ENCODE results near the gene AGAP1.

AGAP1 gene

DNA sequence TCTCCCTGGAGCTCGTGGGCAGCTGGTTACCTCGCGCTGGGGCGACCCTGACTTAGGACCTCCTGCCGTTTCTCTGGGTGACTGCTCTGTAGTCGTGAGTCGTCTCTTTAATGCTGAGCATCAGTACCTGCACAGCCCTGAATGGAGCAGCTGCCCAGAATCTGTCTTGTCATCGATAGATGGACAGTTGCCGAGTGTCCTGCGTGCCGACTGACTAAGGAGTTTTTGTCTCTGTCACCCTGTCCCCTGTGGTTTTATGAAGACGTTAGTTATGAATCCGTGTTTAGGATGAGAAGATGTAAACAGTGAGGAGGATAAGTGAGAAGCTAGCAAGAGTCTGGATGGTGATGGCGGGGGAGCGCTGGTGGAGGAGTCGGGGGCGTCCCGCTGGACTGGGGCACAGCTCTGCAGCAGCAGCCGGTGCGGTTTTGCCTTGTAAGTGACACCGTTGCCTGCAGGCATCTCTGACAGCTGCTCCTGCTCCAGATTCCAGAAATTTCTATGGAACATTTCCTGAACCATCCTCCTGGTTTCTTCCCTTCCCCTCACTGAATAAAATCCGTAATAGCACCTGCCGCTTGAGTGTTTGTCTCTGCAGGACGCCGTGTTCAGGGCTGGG lies 13.3 kb downstream of the AGAP1 start:
- Histone ChIP-seq H3K9me3 (ENCODE audit: control insufficient read depth in 1 of 2, low read length in 2 of 2) (no peaks in the 10 kb centered on the region), H3K4me1 (ENCODE audit: control insufficient read depth in 1 of 2, insufficient read depth in 2 of 2, low read length in 2 of 2) (peaks cover 39 to 41% of the 10 kb centered on the region in 2 donors), H3K27ac (ENCODE audit: low read depth, low read length) (no peak overlapping the region), H3K4me3 (ENCODE audit: low read depth in 1 of 2, low read length in 2 of 2) (no peak overlapping the region), H3K27me3 (ENCODE audit: control insufficient read depth in 1 of 2, insufficient read depth in 2 of 2, low read length in 2 of 2) (no peaks in the 10 kb centered on the region), H3K9ac (ENCODE audit: low read depth in 1 of 2, low read length in 2 of 2) (peak overlapping the region in 1 of 2 donors; percentile 20), H3K36me3 (ENCODE audit: control insufficient read depth in 1 of 2, insufficient read depth in 2 of 2, low read length in 2 of 2) (no peaks in the 10 kb centered on the region)

DNA sequence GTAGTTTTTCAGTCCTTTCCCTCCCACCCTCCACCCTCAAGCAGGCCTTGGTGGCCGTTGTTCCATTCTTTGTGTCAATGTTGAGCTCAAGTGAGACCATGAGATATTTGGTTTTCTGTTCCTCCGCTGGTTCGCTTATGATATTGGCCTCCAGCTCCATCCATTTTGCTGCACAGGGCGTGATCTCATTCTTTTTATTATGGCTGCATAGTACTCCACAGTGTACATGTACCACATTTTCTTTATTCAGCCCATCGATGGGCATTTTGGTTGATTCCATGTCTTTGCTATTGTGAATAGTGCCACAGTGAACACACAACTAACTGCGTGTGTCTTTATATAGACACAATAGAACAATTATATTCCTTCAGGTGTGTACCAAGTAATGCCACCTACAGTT lies 14.1 kb downstream of the AGAP1 start:
- Histone ChIP-seq H3K9ac (ENCODE audit: low read depth in 1 of 2, low read length in 2 of 2) (no peak overlapping the region), H3K36me3 (ENCODE audit: control insufficient read depth in 1 of 2, insufficient read depth in 2 of 2, low read length in 2 of 2) (no peaks in the 10 kb centered on the region)

GRCh38 chr2:235508371-235509160 lies 14.7 kb downstream of the AGAP1 start:
- Histone ChIP-seq H3K27ac (ENCODE audit: low read depth, low read length) (no peak overlapping the region), H3K4me1 (ENCODE audit: control insufficient read depth in 1 of 2, insufficient read depth in 2 of 2, low read length in 2 of 2) (peaks cover 52 to 53% of the 10 kb centered on the region in 2 donors), H3K36me3 (ENCODE audit: control insufficient read depth in 1 of 2, insufficient read depth in 2 of 2, low read length in 2 of 2) (no peaks in the 10 kb centered on the region), H3K9ac (ENCODE audit: low read depth in 1 of 2, low read length in 2 of 2) (no peak overlapping the region), H3K9me3 (ENCODE audit: control insufficient read depth in 1 of 2, low read length in 2 of 2) (no peaks in the 10 kb centered on the region), H3K27me3 (ENCODE audit: control insufficient read depth in 1 of 2, insufficient read depth in 2 of 2, low read length in 2 of 2) (no peaks in the 10 kb centered on the region), H3K4me3 (ENCODE audit: low read depth in 1 of 2, low read length in 2 of 2) (no peak overlapping the region)

More for the DNA sequence above, 14.1 kb downstream of the AGAP1 start:
- Histone ChIP-seq H3K9me3 (ENCODE audit: control insufficient read depth in 1 of 2, low read length in 2 of 2) (no peaks in the 10 kb centered on the region), H3K27ac (ENCODE audit: low read depth, low read length) (no peak overlapping the region), H3K27me3 (ENCODE audit: control insufficient read depth in 1 of 2, insufficient read depth in 2 of 2, low read length in 2 of 2) (no peaks in the 10 kb centered on the region), H3K4me1 (ENCODE audit: control insufficient read depth in 1 of 2, insufficient read depth in 2 of 2, low read length in 2 of 2) (peaks cover 47 to 49% of the 10 kb centered on the region in 2 donors), H3K4me3 (ENCODE audit: low read depth in 1 of 2, low read length in 2 of 2) (no peak overlapping the region)

DNA sequence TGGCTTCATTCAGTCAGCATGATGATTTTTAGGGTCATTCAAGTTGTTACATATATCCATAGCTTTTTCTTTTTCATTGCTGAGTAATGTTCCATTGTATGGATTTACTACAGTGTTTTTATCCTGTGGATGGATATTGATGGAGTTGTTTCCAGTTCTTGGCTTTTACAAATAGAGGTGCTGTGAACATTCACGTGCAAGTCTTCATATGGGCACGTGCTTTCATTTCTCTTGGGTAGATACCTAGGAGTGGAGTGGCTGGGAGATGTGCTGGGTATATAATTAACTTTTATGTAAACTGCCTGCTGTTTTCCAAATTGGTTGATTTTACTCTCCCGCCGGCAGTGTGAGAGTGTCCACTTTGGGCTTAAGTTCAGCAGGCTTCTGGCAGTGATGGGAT lies 16.5 kb downstream of the AGAP1 start:
- H3K27me3 ChIP-seq (ENCODE audit: control insufficient read depth in 1 of 2, insufficient read depth in 2 of 2, low read length in 2 of 2) = no peaks in the 10 kb centered on the region
- H3K27ac ChIP-seq (ENCODE audit: low read depth, low read length) = peak overlapping the region; percentile 47
- no peaks in the 10 kb centered on the region for H3K36me3 ChIP-seq (ENCODE audit: control insufficient read depth in 1 of 2, insufficient read depth in 2 of 2, low read length in 2 of 2)
- H3K9ac ChIP-seq (ENCODE audit: low read depth in 1 of 2, low read length in 2 of 2) = peak overlapping the region in 1 of 2 donors; percentile 3
- no peak overlapping the region for H3K4me3 ChIP-seq (ENCODE audit: low read depth in 1 of 2, low read length in 2 of 2)
- H3K9me3 ChIP-seq (ENCODE audit: control insufficient read depth in 1 of 2, low read length in 2 of 2) = no peaks in the 10 kb centered on the region
- peaks cover 59 to 65% of the 10 kb centered on the region in 2 donors for H3K4me1 ChIP-seq (ENCODE audit: control insufficient read depth in 1 of 2, insufficient read depth in 2 of 2, low read length in 2 of 2)

GRCh38 chr2:235511187-235511661 lies 17.4 kb downstream of the AGAP1 start:
- peak overlapping the region in 1 of 2 donors; percentile 18 for H3K9ac ChIP-seq (ENCODE audit: low read depth in 1 of 2, low read length in 2 of 2)
- H3K4me3 ChIP-seq (ENCODE audit: low read depth in 1 of 2, low read length in 2 of 2) = peak overlapping the region in 1 of 2 donors; percentile 40
- peaks cover 60 to 63% of the 10 kb centered on the region in 2 donors for H3K4me1 ChIP-seq (ENCODE audit: control insufficient read depth in 1 of 2, insufficient read depth in 2 of 2, low read length in 2 of 2)
- H3K27ac ChIP-seq (ENCODE audit: low read depth, low read length) = peak overlapping the region; percentile 86
- H3K9me3 ChIP-seq (ENCODE audit: control insufficient read depth in 1 of 2, low read length in 2 of 2) = no peaks in the 10 kb centered on the region
- H3K27me3 ChIP-seq (ENCODE audit: control insufficient read depth in 1 of 2, insufficient read depth in 2 of 2, low read length in 2 of 2) = no peaks in the 10 kb centered on the region
- H3K36me3 ChIP-seq (ENCODE audit: control insufficient read depth in 1 of 2, insufficient read depth in 2 of 2, low read length in 2 of 2) = no peaks in the 10 kb centered on the region

GRCh38 chr2:235511751-235512698 lies 18.2 kb downstream of the AGAP1 start:
- Histone ChIP-seq H3K27ac (ENCODE audit: low read depth, low read length) (peak overlapping the region; percentile 84), H3K36me3 (ENCODE audit: control insufficient read depth in 1 of 2, insufficient read depth in 2 of 2, low read length in 2 of 2) (no peaks in the 10 kb centered on the region), H3K9me3 (ENCODE audit: control insufficient read depth in 1 of 2, low read length in 2 of 2) (no peaks in the 10 kb centered on the region), H3K4me1 (ENCODE audit: control insufficient read depth in 1 of 2, insufficient read depth in 2 of 2, low read length in 2 of 2) (peaks cover 52 to 63% of the 10 kb centered on the region in 2 donors), H3K4me3 (ENCODE audit: low read depth in 1 of 2, low read length in 2 of 2) (peak overlapping the region; percentile 25 to 31), H3K27me3 (ENCODE audit: control insufficient read depth in 1 of 2, insufficient read depth in 2 of 2, low read length in 2 of 2) (no peaks in the 10 kb centered on the region), H3K9ac (ENCODE audit: low read depth in 1 of 2, low read length in 2 of 2) (peak overlapping the region; percentile 51 to 67)

DNA sequence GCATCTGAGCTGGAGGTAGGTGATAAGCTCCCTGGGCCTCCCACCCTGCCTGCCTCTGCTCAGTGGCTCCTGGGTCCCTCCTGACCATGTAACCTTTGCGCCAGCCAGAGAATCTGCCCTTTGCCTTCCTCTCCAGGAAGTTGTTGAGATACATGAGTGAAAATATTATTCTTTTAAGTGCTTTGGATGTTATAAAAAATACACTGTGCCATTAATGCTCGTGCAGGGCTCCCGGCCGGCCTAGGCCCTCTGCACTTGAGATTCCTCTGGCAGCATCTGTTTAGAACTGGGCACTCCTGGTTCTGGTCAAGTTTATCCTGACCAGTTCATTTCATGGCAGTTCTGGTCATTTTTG lies 18.8 kb downstream of the AGAP1 start:
- Histone ChIP-seq H3K4me1 (ENCODE audit: control insufficient read depth in 1 of 2, insufficient read depth in 2 of 2, low read length in 2 of 2) (peaks cover 51 to 63% of the 10 kb centered on the region in 2 donors), H3K27ac (ENCODE audit: low read depth, low read length) (peak overlapping the region; percentile 84), H3K9ac (ENCODE audit: low read depth in 1 of 2, low read length in 2 of 2) (peak overlapping the region; percentile 47 to 51), H3K27me3 (ENCODE audit: control insufficient read depth in 1 of 2, insufficient read depth in 2 of 2, low read length in 2 of 2) (no peaks in the 10 kb centered on the region), H3K4me3 (ENCODE audit: low read depth in 1 of 2, low read length in 2 of 2) (peak overlapping the region; percentile 31 to 32), H3K9me3 (ENCODE audit: control insufficient read depth in 1 of 2, low read length in 2 of 2) (no peaks in the 10 kb centered on the region), H3K36me3 (ENCODE audit: control insufficient read depth in 1 of 2, insufficient read depth in 2 of 2, low read length in 2 of 2) (no peaks in the 10 kb centered on the region)

GRCh38 chr2:235513984-235514626 lies 20.3 kb downstream of the AGAP1 start:
- Histone ChIP-seq H3K4me1 (ENCODE audit: control insufficient read depth in 1 of 2, insufficient read depth in 2 of 2, low read length in 2 of 2) (peaks cover 60 to 61% of the 10 kb centered on the region in 2 donors), H3K4me3 (ENCODE audit: low read depth in 1 of 2, low read length in 2 of 2) (peak overlapping the region in 1 of 2 donors; percentile 19), H3K36me3 (ENCODE audit: control insufficient read depth in 1 of 2, insufficient read depth in 2 of 2, low read length in 2 of 2) (no peaks in the 10 kb centered on the region), H3K27ac (ENCODE audit: low read depth, low read length) (peak overlapping the region; percentile 92), H3K27me3 (ENCODE audit: control insufficient read depth in 1 of 2, insufficient read depth in 2 of 2, low read length in 2 of 2) (no peaks in the 10 kb centered on the region), H3K9ac (ENCODE audit: low read depth in 1 of 2, low read length in 2 of 2) (peak overlapping the region; percentile 54 to 62), H3K9me3 (ENCODE audit: control insufficient read depth in 1 of 2, low read length in 2 of 2) (no peaks in the 10 kb centered on the region)

- H3K9ac ChIP-seq (ENCODE audit: low read depth in 1 of 2, low read length in 2 of 2) = peak overlapping the region; percentile 54 to 62
Measured at GRCh38 chr2:235514627-235515363, 21.0 kb downstream of the AGAP1 start.

More at GRCh38 chr2:235514627-235515363, 21.0 kb downstream of the AGAP1 start:
- Histone ChIP-seq H3K27me3 (ENCODE audit: control insufficient read depth in 1 of 2, insufficient read depth in 2 of 2, low read length in 2 of 2) (no peaks in the 10 kb centered on the region), H3K9me3 (ENCODE audit: control insufficient read depth in 1 of 2, low read length in 2 of 2) (no peaks in the 10 kb centered on the region), H3K4me3 (ENCODE audit: low read depth in 1 of 2, low read length in 2 of 2) (peak overlapping the region in 1 of 2 donors; percentile 25), H3K4me1 (ENCODE audit: control insufficient read depth in 1 of 2, insufficient read depth in 2 of 2, low read length in 2 of 2) (peaks cover 60% of the 10 kb centered on the region in 2 donors), H3K36me3 (ENCODE audit: control insufficient read depth in 1 of 2, insufficient read depth in 2 of 2, low read length in 2 of 2) (no peaks in the 10 kb centered on the region), H3K27ac (ENCODE audit: low read depth, low read length) (peak overlapping the region; percentile 92)

Data from duodenal mucosa (tissue), 2 donors.